Activated CD4-positive, alpha-beta T cell treated with anti-CD3 and anti-CD28 coated beads, Interleukin-2, amount 50 U/mL, for 4 hours (primary cell): Measurements from ENCODE around the gene SLC2A2.

ENCODE experiments used
- DNase-seq, 2 experiments: peaks; one replicate each; pipeline ENCODE4 v3.0.0-alpha.2; 2020

The SLC2A2 gene

GRCh38 chr3:171028025-171028778 lies 1.7 kb upstream of the SLC2A2 start:
- DNase-seq: peak in 1 of 2 experiments; percentile 3

GRCh38 chr3:171023566-171023965 lies 3.0 kb downstream of the SLC2A2 start:
- DNase-seq: no peak

- no peak for DNase-seq
Observed at GRCh38 chr3:171021377-171021776, 5.1 kb downstream of the SLC2A2 start.

GRCh38 chr3:171018156-171018935 lies 8.2 kb downstream of the SLC2A2 start:
- no peak for DNase-seq

GRCh38 chr3:171013822-171014748 lies 12.4 kb downstream of the SLC2A2 start:
- DNase-seq: no peak

GRCh38 chr3:171011873-171012336 lies 14.6 kb downstream of the SLC2A2 start:
- no peak for DNase-seq

- no peak for DNase-seq
Observed at GRCh38 chr3:171011109-171011872, 15.2 kb downstream of the SLC2A2 start.

GRCh38 chr3:171007316-171007715 lies 19.2 kb downstream of the SLC2A2 start:
- no peak for DNase-seq

- DNase-seq: no peak
Observed at GRCh38 chr3:171005648-171006047, 20.9 kb downstream of the SLC2A2 start.

GRCh38 chr3:171001957-171002694 lies 24.4 kb downstream of the SLC2A2 start:
- DNase-seq: no peak

- no peak for DNase-seq
Observed at GRCh38 chr3:171001250-171001893, 25.1 kb downstream of the SLC2A2 start.

GRCh38 chr3:171000281-171000680 lies 26.2 kb downstream of the SLC2A2 start:
- no peak for DNase-seq

- DNase-seq: no peak
Observed at GRCh38 chr3:170999737-171000242, 26.7 kb downstream of the SLC2A2 start.

- no peak for DNase-seq
Observed at GRCh38 chr3:170997961-170998913, 28.3 kb downstream of the SLC2A2 start.

GRCh38 chr3:170992854-170993253 lies 33.7 kb downstream of the SLC2A2 start:
- no peak for DNase-seq

- DNase-seq: no peak
Observed at GRCh38 chr3:170991664-170992063, 34.9 kb downstream of the SLC2A2 start.

- DNase-seq: no peak
Observed at GRCh38 chr3:170989100-170989648, 37.3 kb downstream of the SLC2A2 start.

GRCh38 chr3:170988378-170988777 lies 38.1 kb downstream of the SLC2A2 start:
- no peak for DNase-seq

GRCh38 chr3:170985304-170985703 lies 41.2 kb downstream of the SLC2A2 start:
- no peak for DNase-seq
